C4-2B (cell line): ENCODE measurements around the gene CEP164.

Source experiments
- ZFX ChIP-seq: fragments of 450-650 bp; IDR thresholded peaks from 2 replicates; pipeline ENCODE4 v1.6.1; 2017
- TF ChIP-seq, protein P1 (sequence below): fragments of 450-650 bp; conservative IDR thresholded peaks from 2 replicates; pipeline ENCODE4 v1.5.1; 2017; ENCODE audit warnings: mild to moderate bottlenecking

GRCh38 chr11:117299351-117300282 is 28.0 kb upstream of the CEP164 start:
- TF ChIP-seq, protein P1, sequence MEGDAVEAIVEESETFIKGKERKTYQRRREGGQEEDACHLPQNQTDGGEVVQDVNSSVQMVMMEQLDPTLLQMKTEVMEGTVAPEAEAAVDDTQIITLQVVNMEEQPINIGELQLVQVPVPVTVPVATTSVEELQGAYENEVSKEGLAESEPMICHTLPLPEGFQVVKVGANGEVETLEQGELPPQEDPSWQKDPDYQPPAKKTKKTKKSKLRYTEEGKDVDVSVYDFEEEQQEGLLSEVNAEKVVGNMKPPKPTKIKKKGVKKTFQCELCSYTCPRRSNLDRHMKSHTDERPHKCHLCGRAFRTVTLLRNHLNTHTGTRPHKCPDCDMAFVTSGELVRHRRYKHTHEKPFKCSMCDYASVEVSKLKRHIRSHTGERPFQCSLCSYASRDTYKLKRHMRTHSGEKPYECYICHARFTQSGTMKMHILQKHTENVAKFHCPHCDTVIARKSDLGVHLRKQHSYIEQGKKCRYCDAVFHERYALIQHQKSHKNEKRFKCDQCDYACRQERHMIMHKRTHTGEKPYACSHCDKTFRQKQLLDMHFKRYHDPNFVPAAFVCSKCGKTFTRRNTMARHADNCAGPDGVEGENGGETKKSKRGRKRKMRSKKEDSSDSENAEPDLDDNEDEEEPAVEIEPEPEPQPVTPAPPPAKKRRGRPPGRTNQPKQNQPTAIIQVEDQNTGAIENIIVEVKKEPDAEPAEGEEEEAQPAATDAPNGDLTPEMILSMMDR = no peak
- no peak for TF ChIP-seq ZFX
